CD4-positive, alpha-beta T cell treated with Interleukin-21 for 1 hour (primary cell): Measurements from ENCODE around the gene TMEM131.

Experiments
- DNase-seq: peaks from one replicate; pipeline ENCODE4 v3.0.0-alpha.2; 2020

TMEM131 gene

GRCh38 chr2:97734061-97735051 is 261.4 kb downstream of the TMEM131 start:
- no peak for DNase-seq

DNA sequence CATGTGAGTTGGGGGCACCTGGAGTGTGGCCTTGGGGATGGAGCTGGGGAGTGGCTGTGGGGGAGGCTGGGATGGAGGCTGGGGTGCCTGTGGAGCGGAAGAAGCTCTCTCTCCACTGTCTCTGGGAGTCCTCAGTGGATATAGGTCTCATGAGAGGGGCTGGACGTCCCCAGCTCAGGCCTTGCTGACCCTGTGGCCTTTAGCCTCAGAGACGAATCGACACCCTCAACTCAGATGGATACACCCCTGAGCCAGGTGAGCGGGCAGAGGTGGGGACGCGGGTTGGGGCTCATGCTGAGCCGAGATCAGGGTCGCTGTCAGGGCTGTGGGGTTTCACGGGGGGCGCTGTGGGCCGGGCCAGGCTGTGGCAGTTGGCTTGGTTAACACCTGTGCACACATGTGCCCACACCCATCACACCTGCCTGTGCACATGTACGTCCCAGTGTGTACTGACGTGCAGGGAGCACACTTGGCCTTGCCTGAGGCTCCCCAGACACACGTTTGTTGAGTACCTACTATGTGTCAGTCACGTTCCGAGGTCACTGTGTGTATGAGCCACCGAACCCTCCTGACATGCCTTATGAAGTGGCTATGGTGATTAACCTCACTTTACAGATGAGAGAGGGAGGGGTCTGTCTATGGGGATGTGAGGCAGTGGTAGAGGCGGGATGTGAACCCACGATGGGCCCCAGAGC is 262.3 kb downstream of the TMEM131 start:
- DNase-seq: no peak

DNA sequence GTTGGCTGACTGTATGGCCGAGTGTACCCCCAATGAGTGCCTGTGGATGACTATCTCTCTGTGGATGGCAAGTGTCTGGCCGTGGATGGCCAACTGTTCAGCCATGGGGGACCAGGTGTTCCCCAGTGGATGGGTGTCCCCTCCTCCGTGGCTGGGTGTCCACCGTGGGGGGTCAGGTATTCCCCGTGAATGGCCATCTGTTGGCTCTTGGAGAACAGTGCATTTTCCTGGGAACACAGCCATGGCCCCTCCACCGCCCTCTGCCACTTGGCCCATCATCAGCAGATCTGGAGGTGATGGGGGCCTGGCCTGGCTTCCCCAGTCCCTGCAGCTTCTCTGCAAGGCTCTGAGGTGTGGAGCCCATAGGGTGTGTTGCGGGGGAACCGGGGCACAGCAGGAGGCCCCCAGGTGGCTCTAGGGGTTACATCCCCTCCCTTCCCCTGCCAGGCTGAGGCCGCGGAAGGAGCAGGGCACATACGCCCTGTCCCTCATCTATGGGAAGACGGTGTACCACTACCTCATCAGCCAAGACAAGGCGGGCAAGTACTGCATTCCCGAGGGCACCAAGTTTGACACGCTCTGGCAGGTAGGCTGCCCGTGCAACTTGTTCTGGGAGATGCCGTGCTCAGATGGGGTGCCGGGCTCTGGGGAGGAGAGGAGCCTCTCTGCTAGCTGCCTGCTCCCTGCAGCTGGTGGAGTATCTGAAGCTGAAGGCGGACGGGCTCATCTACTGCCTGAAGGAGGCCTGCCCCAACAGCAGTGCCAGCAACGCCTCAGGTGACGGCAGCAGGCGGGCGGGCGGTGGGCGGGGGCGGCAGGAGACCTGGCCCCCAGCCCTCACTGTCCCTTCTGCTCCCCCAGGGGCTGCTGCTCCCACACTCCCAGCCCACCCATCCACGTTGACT is 263.1 kb downstream of the TMEM131 start:
- no peak for DNase-seq

DNA sequence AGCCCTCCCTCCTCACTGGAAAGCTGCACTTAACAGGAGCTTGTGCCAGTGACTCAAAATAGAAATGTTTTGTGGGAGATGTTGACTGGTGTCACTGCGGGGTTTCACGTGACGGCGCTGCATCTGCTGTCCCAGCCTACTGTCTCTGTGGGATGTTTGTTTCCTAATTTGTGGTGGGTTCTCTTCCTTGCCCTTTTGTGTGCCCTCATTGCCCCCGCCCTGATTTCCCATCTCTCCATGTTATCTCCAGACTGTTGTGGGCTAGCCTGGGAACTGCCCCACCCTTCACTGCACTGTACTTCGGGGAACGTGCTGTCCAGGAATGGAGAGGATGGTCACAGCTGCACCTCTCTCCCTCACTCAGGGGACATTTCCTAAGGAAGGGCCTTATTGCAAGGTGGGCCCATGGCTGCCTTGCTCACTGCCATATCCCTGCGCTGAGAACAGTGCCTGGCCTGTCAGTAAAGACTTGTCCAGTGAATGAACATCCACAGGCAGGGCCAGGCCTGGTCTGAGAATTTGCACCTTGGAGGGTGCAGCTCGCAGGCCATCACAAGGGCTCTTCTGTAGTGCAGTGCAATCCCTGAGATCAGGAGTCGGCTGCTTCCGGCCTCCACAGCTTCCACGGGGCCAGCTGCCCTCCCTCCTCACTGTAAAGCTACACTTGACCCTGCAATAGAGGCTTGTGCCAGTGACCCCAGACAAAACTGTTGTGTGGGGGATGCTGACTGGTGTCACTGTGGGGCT is 264.3 kb downstream of the TMEM131 start:
- no peak for DNase-seq

- DNase-seq: no peak
Observed at GRCh38 chr2:97730245-97730644, 265.5 kb downstream of the TMEM131 start.

GRCh38 chr2:97728091-97728731 is 267.5 kb downstream of the TMEM131 start:
- no peak for DNase-seq

GRCh38 chr2:97727296-97727695 is 268.5 kb downstream of the TMEM131 start:
- DNase-seq: no peak

DNA sequence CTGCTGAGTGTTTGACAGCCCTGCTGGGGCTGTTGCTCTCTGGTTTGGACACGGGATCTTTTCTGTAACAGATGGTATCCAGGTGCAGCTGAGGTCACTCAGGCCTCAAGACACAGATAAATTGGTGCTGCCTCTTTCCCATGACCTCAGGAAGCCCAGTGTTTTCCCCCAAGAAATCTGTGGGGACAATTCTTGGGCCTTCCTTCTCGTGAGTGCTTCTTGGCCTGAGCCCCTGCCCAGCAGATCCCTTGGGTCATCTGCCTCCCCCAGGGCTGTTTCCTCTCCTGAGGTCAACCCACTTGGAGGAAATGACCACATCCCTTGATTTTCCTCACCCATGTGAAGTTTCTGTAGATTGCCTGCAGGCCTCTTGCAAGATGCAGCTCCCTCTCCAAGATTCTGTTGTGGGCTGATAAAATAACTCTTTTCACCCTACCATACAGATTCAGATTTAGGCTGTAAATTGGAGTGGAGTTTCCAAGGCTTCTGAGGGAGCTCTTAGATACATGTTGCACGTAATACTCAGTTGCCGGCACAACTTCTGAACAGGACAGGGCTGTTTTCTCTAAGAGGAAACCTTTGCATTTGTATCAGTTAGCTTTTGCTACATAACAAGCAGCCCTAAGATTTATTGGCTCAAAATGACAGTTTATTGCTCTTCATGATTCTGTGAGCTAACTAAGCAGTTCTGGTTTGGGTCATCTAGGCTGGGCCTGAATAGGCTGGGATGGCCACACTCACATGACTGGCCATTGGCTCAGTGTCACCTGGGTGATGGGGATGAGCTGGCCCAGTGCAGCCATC is 269.3 kb downstream of the TMEM131 start:
- DNase-seq: no peak

GRCh38 chr2:97724946-97725688 is 270.6 kb downstream of the TMEM131 start:
- no peak for DNase-seq

GRCh38 chr2:97724501-97724900 is 271.2 kb downstream of the TMEM131 start:
- DNase-seq: no peak

DNA sequence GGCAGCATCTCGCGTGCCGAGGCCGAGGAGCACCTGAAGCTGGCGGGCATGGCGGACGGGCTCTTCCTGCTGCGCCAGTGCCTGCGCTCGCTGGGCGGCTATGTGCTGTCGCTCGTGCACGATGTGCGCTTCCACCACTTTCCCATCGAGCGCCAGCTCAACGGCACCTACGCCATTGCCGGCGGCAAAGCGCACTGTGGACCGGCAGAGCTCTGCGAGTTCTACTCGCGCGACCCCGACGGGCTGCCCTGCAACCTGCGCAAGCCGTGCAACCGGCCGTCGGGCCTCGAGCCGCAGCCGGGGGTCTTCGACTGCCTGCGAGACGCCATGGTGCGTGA is 271.7 kb downstream of the TMEM131 start:
- no peak for DNase-seq

DNA sequence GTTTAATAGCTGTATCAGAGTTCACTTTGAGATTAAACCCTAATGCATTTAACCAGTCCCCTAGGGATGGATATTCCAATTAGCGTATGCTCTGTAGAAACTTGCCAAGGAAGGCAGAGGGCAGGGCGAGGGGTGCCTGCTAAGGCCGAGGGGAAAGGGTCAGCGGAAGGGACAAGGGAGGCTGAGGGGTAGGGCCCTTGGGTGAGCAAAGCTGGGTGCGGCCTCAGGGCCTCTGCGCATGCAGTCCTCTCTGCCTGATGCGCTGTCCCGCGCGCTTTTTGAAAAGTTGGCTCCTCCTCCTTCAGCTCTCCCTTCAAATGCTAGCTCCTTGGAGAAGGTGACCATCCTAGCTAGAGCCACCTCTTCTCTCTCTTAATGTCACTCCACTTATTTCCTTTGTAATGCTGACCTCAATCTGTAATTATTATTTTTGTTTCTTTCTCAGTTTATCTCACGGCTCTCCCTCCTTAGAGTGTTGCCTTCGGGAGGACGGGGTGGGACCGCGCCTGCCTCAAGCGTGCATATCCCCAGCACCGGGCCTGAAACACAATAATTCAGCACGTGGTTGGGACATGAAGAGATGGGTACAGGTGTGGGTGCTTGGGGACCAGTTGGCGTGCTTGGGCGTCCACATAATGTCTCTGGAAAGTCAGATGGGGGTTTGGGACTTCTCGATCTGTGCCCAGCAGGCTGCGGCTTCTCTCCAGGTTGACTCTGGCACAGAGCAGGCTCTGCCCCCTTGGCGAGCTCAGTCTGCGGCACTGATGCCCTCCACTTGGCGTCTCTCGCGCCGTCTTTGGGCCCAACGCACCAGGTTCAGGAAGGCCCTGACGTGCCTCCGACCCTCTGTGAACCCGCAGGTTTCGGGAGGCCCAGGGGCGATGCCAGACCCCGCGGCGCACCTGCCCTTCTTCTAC is 272.3 kb downstream of the TMEM131 start:
- no peak for DNase-seq

DNA sequence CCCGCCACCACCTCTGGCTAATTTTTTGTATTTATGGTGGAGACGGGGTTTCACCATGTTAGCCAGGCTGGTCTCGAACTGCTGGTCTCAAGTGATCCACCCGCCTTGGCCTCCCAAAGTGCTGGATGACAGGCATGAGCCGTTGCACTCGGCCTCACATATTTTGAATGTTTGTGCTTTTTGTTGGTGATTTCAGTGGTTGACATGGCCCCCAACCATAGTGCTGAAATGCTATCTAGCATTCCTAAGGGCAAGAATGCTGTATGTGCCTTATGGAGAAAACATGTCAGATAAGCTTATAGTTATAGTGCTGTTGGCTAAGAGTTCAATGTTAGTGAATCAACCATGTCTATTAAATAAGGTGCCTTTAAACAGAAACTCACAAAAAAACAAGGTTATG is 273.5 kb downstream of the TMEM131 start:
- DNase-seq: no peak

DNA sequence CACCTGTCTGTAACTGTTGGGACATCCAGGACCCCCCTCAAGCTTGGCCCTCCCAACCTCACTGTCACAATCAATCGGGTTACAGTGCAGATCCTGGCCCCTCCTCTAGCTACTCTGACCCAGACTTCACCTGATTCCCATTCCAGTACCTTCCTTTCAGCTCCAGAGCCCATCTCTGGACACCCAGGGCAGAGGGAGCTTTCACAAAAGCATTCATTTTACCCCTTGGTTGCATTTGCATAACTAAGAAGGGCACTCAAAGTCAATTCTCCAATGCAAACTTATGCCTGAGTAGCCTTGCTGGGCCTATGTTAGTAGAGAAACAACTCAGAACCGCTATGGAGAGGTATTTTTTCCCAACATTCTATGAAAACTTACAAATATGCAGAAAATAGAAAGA is 275.0 kb downstream of the TMEM131 start:
- DNase-seq: no peak

DNA sequence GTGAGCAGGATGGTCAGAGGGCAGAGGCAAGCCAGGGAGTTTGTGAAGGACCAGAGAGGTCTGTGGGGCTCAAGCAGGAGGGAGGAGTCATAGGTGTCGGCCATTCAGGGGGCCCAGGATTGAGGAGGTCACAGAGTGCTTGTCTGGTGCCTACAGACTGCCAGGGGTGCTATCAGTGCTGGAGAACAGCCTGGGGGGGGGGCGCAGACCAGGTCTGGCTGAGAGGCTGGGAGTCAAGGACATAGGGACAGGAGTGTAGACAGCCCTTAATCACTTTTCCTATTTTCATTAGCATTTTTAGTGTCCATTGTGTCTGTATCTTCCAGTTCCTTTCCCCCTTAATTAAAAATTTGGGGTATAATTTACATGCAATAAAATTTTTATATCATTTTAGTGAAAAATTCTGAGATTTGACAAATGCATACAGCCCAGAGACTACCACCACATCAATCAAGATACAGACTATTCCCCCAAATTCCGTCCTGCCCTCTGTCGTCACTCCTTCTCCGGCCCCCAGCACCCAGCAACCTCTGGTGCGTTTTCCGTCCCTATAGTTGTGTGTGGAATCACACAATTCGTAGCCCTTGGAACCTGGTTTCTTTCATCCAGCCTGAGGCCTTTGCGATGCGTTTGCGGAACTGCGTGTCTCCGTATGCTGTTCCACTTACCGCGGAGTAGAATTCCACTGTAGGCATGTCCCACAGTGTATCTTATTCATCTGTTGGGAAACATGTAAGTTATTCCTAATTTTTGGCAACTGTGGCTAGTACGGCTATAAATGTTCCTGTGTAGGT is 276.2 kb downstream of the TMEM131 start:
- DNase-seq: no peak

DNA sequence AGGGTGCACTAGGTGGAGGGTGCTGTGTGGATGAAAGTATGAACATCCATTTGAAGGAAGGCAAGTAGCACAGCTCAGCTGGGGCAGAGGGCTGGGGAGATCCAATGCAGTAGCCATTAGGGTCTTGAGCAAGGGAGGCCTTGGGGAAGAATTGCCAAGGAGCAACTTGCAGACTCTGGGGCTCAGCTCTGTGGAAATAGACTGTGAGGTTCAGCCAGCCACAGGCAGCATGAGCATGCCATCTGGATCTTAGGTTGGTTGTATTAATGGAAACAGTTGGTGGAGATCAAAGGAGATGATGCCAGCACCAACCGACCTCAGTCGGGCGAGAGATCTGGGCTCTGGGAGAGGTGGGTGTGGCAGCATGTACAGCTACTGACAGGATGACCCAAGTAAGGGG is 276.8 kb downstream of the TMEM131 start:
- DNase-seq: no peak

DNA sequence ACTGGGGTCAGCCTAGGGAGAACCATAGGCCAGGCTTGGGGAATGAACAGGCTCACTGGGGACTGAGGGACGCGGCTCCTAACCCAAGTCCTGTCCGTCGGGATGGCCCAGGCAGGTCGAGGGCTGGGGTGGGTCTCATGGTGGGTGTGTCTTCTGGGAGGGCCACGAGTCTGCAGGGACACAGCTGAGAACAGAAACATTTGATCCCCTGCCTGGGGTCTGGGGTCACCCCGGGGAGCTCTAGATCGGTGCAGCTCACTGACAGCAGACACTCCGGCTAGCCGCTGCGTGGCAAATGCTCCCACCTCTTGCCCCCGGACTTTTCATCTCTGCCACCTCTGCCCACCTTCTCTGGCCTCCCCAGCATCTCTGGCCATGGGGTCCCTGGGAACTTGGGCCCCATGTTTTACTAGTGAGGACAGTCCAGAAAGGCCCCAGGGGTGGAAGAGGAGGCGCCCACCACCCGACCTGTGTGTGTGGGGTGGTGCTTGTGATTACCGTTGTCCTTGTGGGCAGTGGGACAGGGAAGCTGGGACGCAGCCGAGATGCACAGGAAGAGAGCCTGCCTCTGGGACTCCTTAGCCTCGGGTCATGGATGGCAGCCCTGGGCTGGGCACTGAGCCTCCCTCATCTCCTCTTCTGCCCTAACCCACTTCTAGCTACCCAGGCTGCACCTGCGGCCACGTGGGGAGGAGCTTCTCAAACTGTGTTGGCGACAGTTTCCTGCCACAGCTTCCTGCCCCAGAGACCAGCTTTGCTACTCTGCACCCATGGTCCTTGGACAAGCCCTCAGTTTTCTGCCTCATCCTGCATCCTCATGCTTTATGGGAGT is 277.5 kb downstream of the TMEM131 start:
- peak; percentile 80 for DNase-seq
